Embryonic facial prominence (tissue), 1 donor: Measurements from ENCODE around the gene RNF224.
A peak's percentile ranks its signal among the peaks of the same experiment; 100 is the strongest.

Source experiments
- DNase-seq: peaks from one replicate; pipeline ENCODE4 v3.0.0-alpha.2; 2016; ENCODE audit errors: extremely low spot score

The RNF224 gene

DNA sequence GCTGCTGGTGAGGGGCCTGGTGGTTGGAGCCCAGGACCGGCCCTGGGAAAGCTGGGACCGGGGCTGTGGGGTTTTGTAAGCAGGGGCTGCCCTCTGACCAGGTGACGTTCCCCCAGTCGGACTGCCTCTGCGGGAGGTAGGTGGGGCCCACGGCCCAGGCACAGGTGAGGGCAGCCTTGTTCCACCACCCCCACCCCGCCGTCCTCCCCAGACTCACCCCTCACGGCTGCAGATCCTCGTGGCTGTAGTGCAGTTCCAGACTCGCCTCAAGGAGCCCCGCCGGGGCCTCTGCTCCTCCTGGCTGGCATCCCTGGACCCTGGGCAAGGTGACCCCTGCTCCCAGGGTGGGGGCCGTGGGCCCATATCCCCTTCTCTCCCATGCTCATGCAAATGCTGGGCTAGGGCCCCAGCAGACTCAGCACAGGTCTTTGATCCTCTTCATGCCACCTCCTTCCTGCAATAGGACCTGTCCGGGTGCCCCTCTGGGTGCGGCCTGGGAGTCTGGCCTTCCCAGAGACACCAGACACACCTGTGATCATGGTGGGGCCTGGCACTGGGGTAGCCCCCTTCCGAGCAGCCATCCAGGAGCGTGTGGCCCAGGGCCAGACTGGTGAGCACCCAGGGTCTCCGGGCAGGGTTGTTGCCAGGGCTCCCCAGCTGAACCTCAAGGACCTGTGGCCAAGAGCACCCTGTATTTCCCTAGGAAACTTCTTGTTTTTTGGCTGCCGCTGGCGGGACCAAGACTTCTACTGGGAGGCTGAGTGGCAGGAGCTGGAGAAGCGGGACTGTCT is 11.9 kb upstream of the RNF224 start:
- DNase-seq: no peak

- DNase-seq: no peak
These were observed 10.9 kb upstream of the RNF224 start for GRCh38 chr9:137216188-137216965.

- DNase-seq: no peak
These were observed 9.8 kb upstream of the RNF224 start for GRCh38 chr9:137217276-137218211.

GRCh38 chr9:137218212-137218753 is 9.0 kb upstream of the RNF224 start:
- DNase-seq: no peak

DNA sequence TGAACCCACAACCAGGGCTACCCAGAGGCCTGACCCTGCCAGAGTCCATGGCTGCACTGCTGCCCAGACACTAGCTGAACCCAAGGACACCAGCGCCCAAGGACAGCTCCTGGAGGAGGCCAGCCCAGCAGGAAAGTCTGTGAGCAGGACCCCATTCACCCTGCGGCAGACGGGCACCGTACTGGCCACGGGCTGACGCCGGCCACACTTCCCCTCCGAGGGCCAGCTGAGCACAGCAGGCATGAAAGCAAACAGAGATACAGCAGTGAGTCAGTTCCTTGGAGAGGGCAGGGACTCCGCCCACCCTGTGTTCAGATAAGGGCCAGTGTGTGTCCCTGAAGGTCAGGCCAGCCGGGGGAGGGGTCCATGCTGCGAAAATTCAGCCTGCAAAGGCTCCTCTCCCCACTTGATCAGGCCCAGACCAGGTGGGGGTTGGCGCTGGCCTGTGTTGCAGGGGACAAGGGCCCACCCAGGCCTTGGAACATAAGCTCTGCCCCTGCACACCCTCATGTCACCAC is 8.5 kb upstream of the RNF224 start:
- DNase-seq: no peak

- no peak for DNase-seq
These were observed 7.5 kb upstream of the RNF224 start for GRCh38 chr9:137219757-137220316.

GRCh38 chr9:137220317-137221094 is 6.8 kb upstream of the RNF224 start:
- DNase-seq: no peak

DNA sequence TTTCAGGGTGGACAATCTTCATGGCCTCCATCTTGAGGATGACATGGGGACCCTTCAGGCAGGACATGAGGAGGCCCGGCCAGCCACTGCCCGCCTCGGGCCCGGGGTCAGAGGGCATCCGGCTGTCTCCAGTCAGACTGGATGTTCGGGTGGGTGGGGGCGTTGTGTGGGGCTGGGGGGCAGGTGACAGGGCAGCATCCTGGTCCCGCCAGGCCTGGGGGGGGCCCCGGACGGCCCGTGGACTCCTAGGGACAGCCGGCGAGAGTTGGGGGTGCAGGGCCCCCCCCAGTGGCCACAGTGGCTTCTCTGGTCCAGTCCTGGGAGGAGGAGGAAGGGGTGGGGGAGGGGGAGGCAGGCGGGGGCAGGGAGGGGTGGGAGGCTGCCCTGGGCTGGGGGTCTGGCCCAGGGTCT is 6.2 kb upstream of the RNF224 start:
- DNase-seq: no peak

GRCh38 chr9:137221506-137222111 is 5.7 kb upstream of the RNF224 start:
- no peak for DNase-seq

DNA sequence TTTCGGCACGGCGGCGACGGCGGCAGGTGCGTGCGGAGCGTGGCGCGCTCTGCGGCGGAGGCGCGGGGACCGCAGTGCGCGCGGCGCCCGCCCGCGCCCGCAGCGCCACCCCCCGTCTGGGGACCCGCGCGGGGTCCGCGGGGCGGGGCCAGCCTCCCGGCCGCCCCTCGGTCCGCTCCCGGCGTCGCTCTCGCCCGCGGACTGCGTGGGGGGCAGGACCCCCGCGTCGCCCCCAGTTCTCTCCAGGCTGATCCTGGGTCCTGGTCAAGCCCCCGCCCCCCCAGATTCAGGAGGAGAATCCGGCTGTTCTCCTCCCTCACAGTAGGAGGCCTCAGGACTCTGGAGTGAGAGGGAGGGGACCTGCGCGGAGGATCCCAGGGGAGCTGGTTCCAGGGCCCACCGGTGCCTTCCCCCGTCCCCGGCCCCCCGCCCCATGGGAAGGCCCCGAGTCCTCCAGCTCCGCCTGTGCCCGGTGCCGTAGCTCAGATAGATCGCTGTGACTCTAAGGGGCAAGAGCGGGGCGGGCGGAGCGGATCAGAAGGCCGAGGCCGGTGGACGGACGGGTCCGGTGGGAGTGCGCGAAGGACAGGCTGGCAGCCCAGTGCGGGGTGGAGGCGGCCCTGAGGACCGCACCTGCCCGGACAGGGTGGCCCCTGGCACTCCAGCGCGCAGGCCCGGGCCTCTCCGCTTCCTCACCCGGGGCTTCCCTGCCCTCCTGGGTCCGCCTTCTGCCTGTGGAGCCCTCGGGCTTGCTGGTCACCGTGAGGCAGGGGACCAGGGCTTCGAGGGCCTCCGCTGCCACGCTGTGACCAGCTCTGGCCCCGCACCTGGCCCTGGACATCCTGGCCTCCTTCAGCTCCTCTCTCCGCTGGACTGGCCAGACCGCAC is 4.9 kb upstream of the RNF224 start, which contains the start of gene RNF208:
Gene RNF208, minus strand, starts transcription at position 51 of the 888 bp plus-strand sequence. CDS start 1,028 bp downstream, outside the sequence.
- no peak for DNase-seq

GRCh38 chr9:137223078-137223970 is 4.0 kb upstream of the RNF224 start:
- DNase-seq: peak; percentile 91

DNA sequence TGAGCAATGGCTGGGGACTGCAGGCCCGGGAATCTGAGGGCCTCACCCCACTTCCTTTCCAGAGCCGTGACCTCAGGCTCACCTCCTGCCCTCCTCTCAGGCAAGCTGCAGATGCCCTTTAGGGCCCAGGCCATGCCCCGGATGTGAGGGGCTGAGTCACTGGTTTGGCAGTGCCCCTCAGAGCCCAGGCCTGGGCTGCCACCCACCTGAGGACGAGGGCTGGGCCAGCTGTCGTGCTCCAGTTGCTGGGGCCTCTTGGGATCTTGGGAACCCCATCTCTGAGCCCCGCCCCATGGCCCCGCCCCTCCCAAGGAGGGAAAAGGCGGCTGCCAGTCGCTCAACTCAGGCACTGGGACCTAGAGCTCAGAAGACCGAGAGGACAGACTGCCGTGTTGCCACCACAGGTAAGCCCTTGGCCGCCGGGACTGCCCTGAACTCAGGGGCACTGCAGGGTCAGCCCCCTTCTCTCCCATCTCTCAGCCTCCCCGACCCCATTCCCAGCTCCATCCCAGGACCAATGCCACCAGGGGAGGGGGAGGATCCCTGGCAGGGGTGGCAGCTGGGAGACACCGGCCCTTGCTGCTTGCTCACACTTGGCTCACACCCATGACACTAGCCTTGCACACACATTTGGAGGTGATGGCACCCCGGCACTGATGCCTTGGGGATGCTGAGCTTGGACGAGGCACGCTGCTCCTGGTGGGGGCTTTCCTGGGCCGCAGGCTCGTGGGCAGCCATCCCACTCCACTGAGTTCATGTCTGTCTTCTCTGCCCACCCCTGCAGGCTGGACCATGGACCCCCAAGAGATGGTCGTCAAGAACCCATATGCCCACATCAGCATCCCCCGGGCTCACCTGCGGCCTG is 2.2 kb upstream of the RNF224 start, which contains the start of gene CYSRT1:
Gene CYSRT1, plus strand, starts transcription at position 345 of the 865 bp plus-strand sequence. Its CDS starts 448 bp downstream, at position 793.
- DNase-seq: no peak

DNA sequence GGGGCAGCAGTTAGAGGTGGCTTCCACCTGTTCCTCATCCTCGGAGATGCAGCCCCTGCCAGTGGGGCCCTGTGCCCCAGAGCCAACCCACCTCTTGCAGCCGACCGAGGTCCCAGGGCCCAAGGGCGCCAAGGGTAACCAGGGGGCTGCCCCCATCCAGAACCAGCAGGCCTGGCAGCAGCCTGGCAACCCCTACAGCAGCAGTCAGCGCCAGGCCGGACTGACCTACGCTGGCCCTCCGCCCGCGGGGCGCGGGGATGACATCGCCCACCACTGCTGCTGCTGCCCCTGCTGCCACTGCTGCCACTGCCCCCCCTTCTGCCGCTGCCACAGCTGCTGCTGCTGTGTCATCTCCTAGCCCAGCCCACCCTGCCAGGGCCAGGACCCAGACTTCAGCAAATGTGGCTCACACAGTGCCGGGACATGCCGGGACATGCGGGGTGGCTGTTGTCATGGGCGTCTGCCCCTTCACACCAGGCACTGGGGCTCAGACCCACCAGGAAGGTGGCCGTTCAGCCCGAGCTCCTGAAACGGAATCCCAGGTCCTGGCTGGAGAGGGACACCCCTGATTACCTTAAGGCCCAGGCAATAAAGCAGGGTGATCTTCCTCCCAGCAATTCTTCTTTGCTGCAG is 1.5 kb upstream of the RNF224 start:
- no peak for DNase-seq

- no peak for DNase-seq
These were observed 806 bp upstream of the RNF224 start for GRCh38 chr9:137226338-137227053.

DNA sequence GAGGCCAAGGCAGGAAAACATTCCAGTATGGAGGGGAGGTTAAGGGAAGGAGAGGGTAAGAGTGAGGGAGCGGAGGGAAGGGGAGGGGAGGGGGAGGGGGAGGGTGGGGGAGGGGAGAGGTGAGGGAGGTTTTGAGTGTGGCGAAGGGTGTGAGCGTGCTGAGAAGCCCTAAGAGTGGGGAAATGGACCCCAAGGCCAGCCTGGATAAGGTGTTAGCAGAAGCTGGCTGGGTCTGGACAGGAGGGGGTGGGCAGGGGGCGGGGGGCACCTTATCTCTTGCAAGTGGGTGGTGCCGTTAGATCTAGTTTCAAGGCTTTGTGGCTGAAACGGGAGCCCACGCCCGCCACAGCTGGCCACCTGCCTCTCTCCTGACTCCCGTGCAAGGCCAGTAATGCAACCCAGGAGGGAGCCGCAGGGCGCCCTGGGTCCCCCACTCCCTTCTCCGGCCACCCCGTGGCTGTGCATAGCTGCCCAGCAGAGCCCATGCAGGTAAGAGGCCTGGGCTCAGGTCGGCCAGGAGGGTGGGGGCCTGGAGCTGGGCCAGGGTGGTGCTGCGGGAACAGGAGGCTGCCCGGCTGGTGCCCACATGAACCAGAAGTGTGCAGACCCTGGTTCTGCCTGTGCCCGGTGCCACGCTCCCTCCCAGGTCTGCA is 677 bp downstream of the RNF224 start:
- DNase-seq: no peak
